Type B pancreatic cell (in vitro differentiated cells): ENCODE results near the gene PLAA. TPM values are rescaled to one million over a fixed set of nuclear protein-coding genes. Genes with fewer than 3 reads are reported as not detected.

Experiments used
- DNase-seq: peaks from one replicate; pipeline ENCODE4 v3.0.0; 2021; ENCODE audit warnings: mixed read lengths; ENCODE audit not compliant: unreplicated experiment; ENCODE audit errors: extremely low spot score
- H3K27ac Mint-ChIP-seq: 2 replicates; pipeline ENCODE4 v1.8.0; 2021; ENCODE audit warnings: mild to moderate bottlenecking, mixed read lengths
- H3K27me3 Mint-ChIP-seq: 2 replicates; pipeline ENCODE4 v1.8.0; 2021; ENCODE audit warnings: mixed read lengths
- H3K36me3 Mint-ChIP-seq: 2 replicates; pipeline ENCODE4 v1.8.0; 2021; ENCODE audit warnings: mixed read lengths
- H3K4me1 Mint-ChIP-seq: one replicate; pipeline ENCODE4 v1.8.0; 2021; ENCODE audit warnings: mixed read lengths; ENCODE audit not compliant: unreplicated experiment
- H3K4me3 Mint-ChIP-seq: 2 replicates; pipeline ENCODE4 v1.8.0; 2021; ENCODE audit warnings: mild to moderate bottlenecking, mixed read lengths
- H3K9me3 Mint-ChIP-seq: 2 replicates; pipeline ENCODE4 v1.8.0; 2021; ENCODE audit warnings: mixed read lengths
- CTCF ChIP-seq: fragments of 200-600 bp; sonication (generic); conservative IDR thresholded peaks from 2 replicates; pipeline ENCODE4 v1.5.0; 2021; ENCODE audit warnings: antibody characterized with exemption, mild to moderate bottlenecking
- total RNA-seq: library from RNA; stranded (reverse); gene quantifications from 2 replicates; pipeline ENCODE4 v1.2.1, GENCODE V29; 2021; ENCODE audit warnings: low replicate concordance

PLAA gene
- total RNA-seq, 1 donor from 2014 or later: 32.5 TPM

DNA sequence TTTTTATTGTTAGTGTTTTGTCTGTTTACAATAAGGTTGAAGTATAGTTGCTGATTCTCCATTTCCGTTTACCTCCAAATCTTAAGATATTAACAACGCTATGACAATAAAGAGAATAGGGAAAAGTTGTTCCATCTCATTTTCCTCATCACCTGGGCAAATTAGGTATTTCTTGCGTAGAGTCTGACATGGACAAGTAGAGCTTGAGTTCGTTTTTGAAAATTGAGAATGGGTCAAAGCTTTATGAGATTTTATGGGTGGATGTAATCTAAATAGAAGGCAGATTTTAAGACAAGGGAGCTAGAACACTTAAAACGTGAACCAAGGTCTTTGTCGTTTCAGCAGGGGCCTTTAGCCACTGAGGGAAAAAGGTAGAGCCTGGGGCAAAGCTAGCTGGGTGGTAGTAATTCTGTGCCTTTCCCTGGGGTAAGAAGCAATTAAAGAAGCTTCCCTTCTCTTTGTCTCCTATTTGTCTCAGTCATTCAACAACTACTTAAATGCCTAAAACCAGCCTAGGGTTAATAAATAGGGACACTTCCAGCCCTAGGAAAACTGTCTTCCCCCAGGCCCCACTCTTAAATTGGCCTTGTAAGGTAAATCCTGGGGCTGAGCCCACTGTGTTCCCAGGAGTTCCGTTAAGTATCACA is 53.9 kb downstream of the PLAA start:
- Mint-ChIP-seq H3K4me1 (peaks cover 8% of the 10 kb centered on the region), H3K36me3 (no peaks in the 10 kb centered on the region), H3K9me3 (peaks cover 7% of the 10 kb centered on the region), H3K27me3 (no peaks in the 10 kb centered on the region), H3K27ac (peak overlapping the region; percentile 98), H3K4me3 (peak overlapping the region; percentile 97)
- TF ChIP-seq CTCF: no peak
- DNase-seq: no peak

- H3K27me3 Mint-ChIP-seq: no peaks in the 10 kb centered on the region
- H3K27ac Mint-ChIP-seq: peak within 1 kb of the TSS; percentile 98
- H3K9me3 Mint-ChIP-seq: peaks cover 7% of the 10 kb centered on the region
- H3K4me1 Mint-ChIP-seq: peaks cover 8% of the 10 kb centered on the region
- peak; percentile 62 for TF ChIP-seq CTCF
- H3K4me3 Mint-ChIP-seq: peak within 1 kb of the TSS; percentile 97
- no peaks in the 10 kb centered on the region for H3K36me3 Mint-ChIP-seq
- peak; percentile 91 for DNase-seq
Measured at GRCh38 chr9:26892251-26893029, 54.6 kb downstream of the PLAA start, which contains the start of gene CAAP1. CAAP1 (minus strand) TSS chr9:26892802; CDS start chr9:26892715, 87 bp downstream.

DNA sequence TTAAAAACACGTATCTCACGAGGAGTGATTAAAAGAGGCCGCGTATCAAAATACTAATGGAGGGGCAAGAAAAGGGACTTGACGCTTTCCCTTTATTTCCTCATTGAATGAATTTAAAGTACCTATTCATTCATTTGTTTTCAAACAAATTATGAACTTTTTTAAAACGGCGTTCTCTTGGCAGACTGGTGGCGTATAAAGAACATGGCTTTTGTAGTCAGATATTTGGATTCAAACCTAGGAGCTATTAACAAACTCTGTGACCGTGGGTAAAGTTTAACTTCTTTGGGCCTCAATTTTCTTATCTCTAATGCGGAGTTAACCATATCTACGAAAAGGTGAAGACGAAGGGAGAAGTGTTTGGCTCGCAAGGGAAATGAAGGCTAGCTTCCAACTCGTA is 55.3 kb downstream of the PLAA start:
- TF ChIP-seq CTCF: no peak
- DNase-seq: no peak
- Mint-ChIP-seq H3K4me3 (peak overlapping the region; percentile 97), H3K4me1 (peaks cover 8% of the 10 kb centered on the region), H3K27me3 (no peaks in the 10 kb centered on the region), H3K36me3 (no peaks in the 10 kb centered on the region), H3K27ac (peak overlapping the region; percentile 98), H3K9me3 (peaks cover 7% of the 10 kb centered on the region)

- peaks cover 13% of the 10 kb centered on the region for H3K36me3 Mint-ChIP-seq
- no peak overlapping the region for H3K27ac Mint-ChIP-seq
- no peaks in the 10 kb centered on the region for H3K27me3 Mint-ChIP-seq
- no peak overlapping the region for H3K4me3 Mint-ChIP-seq
- no peak for TF ChIP-seq CTCF
- no peaks in the 10 kb centered on the region for H3K9me3 Mint-ChIP-seq
- peaks cover 8% of the 10 kb centered on the region for H3K4me1 Mint-ChIP-seq
- no peak for DNase-seq
Measured at GRCh38 chr9:26888271-26888670, 58.8 kb downstream of the PLAA start.

DNA sequence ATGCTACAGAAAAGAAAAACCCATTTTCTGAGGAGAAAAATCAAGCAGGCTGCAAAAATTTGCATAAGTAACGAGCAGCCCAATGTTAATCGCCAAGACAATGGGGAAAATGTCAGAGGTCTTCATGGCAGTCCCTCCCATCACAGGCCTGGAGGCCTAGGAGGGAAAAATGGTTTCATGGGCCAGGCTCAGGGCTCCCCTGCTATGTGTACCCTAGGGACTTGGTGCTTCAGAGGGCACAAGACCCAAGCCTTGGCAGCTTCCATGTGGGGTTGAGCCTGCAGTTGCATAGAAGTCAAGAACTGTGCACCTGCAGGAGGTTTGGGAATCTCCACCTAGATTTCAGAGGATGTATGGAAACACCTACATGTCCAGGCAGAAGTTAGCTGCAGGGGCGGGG is 64.9 kb downstream of the PLAA start:
- H3K36me3 Mint-ChIP-seq: peaks cover 50% of the 10 kb centered on the region
- no peaks in the 10 kb centered on the region for H3K9me3 Mint-ChIP-seq
- no peaks in the 10 kb centered on the region for H3K4me1 Mint-ChIP-seq
- H3K4me3 Mint-ChIP-seq: no peak overlapping the region
- no peak for TF ChIP-seq CTCF
- H3K27ac Mint-ChIP-seq: no peak overlapping the region
- H3K27me3 Mint-ChIP-seq: no peaks in the 10 kb centered on the region
- DNase-seq: no peak
